HG03045 (cell line): ENCODE data around the gene KMT5C.
"Not testable (repeated sequence)": the region's sequence is repeated elsewhere in the genome, so short reads cannot be mapped to it uniquely, and the experiment has no call there.

Experiments used
- ATAC-seq: cut with Tn5 transposase; IDR thresholded peaks from one replicate; pipeline ENCODE4 v1.9.1; 2021; ENCODE audit warnings: mild to moderate bottlenecking, moderate library complexity; ENCODE audit not compliant: unreplicated experiment

Gene KMT5C

DNA sequence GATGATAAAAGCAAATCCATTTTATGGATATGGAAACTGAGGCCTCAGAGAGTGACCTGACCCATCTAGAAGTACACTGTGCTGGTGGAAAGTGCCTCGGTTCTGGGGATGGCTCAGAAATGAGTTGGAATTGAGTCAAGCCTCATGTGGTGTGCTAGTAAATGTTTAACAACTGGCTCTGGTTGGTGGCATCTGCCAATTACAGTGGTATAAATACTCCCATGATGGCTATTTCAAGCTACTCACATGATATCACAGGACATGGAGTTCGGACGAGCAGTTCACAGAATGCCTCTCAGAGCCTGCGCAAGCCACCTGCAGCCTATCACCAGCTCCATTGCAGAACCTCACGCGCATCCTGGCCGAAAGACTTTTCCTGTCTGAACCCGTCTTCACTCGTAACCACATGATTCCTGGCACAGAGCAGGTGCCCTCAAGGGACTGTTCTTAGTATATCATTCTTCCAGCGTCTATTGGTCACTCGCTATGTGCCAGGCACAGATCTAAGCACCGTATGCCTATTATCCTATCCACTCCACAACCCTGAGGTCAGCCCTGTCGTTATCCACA is 23.6 kb upstream of the KMT5C start:
- ATAC-seq, result no peak

DNA sequence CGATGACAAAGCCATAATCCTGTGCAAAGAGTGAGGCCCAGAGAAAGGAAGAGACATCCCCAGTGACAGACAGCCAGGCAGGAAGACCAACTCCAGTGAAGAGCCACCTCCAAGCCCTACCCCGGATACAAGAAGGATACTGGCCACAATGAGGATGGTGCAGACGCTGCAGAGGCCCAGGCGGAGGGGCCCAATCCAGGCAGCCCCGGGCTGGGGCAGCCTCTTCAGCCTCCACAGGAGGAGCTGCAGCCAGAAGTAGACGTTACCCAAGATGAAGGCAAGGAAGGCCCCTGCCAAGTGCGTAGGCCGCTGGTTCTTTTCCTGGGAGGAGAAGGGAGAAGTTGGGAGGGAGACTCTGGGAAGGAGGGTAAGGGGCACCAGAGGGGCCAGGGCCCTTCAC is 23.0 kb upstream of the KMT5C start:
- ATAC-seq, result no peak

DNA sequence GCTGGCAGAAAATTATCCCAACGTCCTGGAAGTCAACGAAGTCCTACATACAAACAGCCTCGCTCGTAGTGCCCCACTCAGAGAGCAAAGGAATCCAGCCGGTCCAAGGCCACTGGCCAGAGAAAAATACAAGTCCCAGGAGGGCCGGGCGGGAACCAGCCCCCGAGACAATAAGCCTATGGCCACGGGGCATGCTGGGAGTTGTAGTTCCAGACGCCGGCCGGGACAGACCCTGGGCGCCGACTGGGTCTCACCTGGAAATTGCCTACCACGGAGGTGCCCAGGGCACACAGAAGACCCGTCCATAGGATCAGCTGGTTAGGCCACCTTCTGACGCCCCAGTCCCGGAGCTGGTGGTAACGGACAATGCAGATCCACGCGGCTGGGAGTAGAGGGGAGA is 19.9 kb upstream of the KMT5C start:
- no peak for ATAC-seq

DNA sequence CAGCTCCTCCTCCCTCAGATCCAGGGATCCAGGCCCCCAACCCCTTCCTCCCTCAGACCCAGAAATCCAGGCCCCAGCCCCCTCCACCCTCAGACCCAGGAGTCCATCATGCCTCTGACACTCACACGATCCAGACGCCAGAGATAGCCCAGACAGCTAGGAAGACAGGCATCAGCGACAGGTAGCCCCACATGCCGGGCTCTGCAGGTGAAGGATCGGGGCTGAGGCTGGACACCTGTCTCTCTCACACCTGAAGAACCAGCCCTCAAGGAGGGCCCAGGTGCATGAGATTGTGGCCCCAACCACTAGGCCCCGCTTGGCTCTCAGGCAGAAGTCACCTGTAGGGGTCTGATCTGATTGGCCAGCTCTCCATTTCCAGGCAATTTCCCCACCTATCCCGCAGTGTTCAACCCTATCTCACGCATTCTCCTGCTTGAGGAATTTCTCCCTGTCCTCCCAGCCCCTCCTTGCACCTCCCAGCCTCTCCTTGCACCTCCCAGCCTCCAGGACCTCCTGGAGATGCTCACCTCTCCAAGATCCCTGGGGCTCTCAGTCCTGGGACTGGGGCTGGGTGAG is 18.7 kb upstream of the KMT5C start:
- ATAC-seq, result no peak

DNA sequence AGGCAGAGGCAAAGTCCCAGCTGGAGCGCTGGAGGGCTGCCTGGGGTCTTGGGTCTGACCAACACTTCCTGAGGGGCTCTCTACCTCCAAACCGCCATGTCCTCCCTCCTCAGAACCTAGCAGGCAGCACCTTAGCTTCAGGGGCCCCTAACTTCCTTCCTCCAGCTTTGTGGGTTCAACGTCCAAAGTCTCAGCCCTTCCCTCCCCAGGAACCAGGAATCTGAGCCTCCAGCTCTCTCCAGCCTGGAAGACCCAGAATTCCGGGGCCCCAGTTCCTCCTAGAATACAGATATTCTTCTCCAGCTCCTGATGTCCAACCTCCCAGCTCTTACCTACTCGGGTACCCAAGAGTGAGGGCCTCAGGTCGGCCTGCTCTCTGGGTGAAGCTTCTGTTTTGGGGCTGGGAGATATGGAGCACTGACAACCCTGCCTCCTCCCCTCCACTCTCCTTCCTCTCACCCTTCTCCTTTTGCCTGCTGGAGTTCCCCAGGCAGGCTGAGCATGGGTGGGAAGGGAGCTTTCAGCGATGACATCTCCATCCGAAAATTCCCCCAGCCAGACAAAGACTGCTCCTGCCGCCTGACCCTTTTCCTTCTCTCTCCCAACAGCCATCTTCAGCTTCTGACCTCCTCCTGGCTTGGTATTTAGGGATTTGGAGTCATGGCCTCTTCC is 18.1 kb upstream of the KMT5C start:
- no peak for ATAC-seq

DNA sequence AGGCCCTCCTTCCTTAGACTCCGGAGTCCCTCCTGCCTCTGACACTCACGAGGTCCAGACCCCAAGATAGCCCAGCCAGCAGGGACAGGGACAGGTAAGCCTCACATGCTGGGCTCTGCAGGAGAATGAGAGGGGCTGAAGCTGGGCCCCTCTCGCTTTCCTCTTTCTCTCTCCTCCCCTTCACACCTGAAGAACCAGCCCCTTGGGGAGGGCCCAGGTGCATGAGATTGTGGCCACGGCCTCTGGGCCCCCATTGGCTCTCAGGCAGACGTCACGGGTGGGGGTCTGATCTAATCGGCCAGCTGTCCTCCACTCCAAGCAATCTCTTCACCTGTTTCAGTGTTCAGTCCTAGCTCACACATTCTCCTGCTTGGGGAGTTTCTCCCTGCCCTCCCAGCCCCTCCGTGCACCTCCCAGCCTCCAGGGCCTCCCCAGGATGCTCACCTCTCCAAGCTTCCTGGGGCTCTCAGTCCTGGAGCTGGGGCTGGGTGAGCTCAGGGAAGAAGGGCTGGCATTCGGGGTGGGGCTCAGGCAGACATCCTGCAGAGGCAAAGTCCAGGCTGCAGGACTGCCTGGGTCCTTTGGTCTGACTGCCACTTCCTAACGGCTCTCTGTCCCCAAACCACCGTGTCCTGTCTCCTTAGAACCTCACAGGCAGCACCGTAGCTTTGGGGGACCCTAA is 17.3 kb upstream of the KMT5C start:
- no peak for ATAC-seq

DNA sequence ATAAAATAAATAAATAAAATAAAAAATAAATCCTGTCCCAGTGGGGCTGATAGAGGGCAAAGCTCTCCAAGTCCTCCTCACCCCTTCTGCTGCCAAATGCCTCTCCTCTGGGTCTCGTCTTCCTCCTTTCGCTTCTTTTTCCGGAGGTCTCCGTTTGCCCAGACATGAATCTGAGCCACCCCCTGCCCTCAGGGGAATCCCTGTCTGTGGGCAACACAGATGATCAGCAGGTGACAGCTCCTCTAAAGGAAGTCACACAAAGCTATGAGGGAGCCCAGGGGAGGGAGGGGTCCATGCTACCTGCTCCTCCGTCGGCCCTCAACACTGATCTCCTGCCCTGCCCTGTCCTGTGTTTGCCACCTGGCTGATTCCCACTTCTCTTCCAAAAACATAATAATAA is 15.0 kb upstream of the KMT5C start:
- ATAC-seq, result no peak

DNA sequence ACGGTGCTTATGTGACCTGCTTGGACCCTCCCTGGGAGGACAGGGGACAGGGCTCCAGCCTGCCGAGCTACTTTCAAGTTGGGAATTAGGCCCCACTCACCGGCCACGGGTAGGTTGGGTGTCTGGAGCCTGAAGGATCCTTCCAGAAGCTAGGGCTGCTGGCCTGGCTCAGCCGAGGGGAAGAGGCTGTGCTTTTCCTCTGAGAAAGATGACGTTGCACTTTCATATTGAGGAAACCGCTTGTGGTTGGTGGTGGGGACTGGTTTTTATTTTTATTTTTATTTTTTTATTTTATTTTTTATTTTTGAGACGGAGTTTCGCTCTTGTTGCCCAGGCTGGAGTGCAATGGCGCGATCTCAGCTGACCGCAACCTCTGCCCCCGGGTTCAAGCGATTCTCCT is 14.5 kb upstream of the KMT5C start, which contains the start of gene TMEM150B:
Gene TMEM150B, minus strand, starts transcription at position 170 of the 400 bp plus-strand sequence. CDS start 4,305 bp downstream, outside the sequence.
- no peak for ATAC-seq

DNA sequence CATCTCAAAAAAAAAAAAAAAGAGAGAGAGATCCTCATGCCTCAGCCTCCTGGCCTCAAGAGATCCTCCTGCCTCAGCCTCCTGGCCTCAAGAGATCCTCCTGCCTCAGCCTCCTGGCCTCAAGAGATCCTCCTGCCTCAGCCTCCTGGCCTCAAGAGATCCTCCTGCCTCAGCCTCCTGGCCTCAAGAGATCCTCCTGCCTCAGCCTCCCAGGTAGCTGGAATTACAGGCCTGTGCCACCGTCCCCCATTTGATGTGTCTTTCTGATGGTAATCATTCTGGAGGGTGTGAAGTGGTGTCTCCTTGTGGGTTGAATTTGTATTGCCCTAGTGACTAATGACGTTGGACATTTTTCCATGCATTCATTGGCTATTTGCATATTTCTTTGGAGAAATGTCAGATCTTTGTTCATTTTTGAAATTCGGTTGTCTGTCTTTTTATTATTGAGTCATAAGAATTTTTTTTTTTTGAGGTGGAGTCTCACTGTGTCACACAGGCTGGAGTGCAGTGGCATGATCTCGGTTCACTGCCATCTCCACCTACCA is 10.8 kb upstream of the KMT5C start:
- ATAC-seq, result not testable (repeated sequence)

DNA sequence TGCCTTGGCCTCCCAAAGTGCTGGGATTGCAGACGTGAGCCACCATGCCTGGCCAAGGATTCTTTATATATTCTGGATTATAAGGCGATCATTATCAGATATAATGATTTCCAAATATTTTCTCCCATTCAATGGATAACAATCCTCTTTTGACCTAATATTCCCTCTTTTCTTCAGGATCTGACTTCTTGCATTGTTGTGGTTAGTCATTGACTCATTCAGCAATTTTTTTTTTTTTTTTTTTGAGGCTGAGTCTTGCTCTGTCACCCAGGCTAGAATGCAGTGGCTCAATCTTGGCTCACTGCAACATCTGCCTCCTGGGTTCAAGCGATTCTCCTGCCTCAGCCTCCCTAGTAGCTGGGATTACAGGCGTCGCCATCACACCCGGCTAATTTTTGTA is 9.9 kb upstream of the KMT5C start:
- not testable (repeated sequence) for ATAC-seq

DNA sequence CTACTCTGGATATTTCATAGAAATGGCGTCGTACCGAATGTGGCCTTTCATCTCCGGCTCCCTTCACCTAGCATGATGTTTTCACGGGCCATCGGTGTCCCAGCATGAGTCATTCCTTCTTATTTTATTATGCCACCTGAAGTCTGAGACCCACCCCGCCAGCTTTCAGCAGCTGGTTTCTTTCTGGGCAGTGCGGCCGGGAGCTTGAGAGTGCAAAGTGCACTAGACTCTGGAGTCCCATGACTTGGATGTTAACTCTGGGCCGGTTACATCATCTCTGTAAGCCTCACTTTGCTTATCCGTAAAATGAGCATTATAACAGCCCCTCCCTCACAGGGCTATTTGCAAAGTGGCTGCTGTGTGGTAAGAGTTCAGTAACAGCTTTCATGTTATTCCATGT is 5.8 kb upstream of the KMT5C start:
- ATAC-seq, result no peak

DNA sequence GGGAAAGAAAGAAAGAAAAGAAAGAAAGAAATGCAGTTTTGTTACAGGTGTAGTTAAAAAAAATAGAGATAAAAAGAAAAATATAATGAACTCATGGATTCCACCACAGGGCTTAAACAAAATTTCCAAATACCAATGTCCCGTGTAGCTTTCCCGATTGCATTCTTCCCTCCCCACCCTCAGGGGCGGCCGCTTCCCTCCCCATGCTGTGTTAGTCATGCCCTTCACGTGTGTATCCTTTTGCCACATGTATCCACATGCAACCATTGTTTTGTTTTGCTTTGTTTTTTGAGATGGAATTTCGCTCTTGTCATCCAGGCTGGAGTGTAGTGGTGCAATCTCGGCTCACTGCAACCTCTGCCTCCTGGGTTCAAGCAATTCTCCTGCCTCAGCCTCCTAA is 3.6 kb upstream of the KMT5C start:
- no peak for ATAC-seq

DNA sequence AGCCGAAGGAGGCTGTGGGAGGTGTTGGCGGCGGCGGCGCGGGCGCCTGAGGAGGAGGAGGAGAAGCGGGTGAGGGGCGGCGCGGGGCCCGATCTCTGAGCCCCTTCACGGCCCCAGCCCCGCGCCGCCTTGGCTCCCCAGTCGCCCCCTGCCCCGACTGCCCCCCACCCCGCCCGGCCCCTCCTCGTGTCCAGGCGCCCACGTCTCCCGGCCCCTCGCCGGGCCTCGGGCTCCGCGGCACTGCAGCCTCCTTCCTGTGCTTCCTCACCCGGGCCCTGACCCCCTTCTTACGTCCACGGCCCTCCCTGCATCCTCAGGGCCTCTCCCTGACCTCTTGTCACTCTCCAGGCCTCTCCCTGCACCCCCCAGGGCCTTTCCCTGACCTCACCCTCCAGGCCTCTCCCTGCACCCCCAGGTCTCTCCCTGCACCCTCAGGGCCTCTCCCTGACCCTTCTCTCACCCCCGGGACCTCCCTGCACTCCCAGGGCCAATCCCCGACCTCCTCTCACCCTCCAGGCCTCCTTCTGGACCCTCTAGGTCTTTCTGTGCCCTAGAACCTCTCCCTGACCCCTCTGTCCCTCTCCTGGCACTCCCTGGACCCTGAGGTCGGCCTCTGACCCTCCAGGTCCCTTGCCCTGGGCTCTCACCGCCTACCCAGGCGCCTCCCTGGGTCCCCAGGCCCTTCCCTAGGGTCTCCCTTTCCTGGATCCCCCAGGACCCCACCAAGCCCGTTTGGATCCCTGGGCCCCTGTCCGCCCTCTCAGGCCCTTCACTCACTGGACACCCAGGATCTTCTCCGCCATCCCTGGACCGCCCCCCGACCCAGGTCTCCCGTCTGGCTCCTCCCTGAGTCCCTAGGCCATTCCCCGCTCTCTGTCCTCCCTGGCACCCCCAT is 460 bp downstream of the KMT5C start:
- ATAC-seq, result no peak

DNA sequence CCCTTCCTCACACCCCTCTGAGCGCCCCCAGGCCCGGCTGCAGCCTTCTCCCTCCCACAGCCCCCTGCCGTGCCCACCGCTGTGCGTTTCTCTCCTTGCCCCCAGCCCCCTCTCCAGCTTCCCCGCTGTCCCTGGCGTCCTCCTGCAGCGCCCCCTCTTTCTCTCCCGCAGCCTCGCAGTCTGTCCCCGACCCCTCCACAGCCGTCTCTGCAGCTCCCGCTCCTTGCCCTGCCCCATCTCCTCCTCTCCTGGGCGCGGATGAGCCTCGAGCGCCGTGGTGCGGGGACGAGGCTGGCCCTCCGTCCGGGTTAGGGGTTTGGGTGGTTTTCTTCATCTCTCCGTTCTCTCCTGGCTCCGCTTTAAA is 1.1 kb downstream of the KMT5C start:
- ATAC-seq, result no peak

DNA sequence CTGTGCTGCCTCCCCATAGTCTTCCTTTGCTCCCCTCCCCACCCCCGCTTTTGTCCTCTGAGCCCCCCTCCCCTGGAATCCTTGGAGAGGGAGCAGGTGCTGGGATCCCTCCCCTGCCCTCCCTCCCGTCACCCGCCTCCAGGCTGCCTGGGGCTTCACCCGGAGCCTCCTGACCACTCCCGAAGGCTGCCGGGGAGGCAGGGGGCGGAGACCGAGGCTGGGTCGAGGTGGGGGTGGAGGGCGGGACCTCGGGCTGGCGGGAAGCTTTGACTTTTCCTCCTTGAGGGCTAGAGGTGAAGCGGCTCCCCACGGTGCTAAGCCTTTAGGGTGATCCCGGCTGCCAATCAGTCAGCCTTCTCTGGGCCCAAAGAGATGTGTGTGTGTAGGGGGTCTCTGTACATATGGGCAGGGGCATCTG is 1.5 kb downstream of the KMT5C start:
- no peak for ATAC-seq

DNA sequence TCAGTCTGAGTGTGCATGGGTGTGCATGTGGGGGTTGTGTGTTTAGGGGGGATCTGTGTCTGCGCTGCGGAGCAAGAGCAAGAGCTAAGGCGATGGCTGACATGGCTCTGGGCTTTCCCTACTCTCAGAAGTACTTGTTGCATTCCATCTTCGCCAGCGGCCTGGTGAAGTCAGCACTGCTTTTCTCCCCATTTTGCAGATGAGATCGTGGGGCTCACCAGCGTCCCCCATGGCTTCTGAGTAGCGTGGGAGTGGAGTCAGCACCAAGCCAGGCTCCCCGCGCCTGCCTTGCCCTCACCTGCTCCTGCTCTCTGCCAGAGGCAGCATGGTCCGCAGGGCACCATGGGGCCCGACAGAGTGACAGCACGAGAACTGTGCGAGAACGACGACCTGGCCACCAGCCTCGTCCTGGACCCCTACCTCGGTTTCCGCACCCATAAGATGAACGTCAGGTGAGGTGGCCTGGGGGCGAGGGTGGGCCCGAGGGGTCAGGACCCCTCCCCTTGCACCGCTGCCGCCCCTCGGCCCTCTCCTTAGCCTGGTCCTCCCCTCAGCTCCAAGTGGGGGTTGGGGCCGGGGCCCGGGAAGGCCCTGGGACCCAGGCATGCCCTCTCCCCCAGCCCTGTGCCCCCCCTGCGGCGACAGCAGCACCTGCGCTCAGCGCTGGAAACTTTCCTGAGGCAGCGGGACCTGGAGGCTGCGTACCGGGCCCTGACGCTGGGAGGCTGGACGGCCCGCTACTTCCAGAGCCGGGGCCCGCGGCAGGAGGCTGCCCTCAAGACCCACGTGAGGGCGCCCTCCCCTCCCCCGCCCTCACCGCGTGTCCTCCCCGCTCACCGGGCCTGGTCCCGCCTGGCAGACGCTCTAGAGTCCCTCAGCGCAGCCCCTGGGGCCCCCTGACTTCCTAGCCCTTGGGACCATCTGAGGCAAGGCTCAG is 2.2 kb downstream of the KMT5C start:
- ATAC-seq, result no peak

DNA sequence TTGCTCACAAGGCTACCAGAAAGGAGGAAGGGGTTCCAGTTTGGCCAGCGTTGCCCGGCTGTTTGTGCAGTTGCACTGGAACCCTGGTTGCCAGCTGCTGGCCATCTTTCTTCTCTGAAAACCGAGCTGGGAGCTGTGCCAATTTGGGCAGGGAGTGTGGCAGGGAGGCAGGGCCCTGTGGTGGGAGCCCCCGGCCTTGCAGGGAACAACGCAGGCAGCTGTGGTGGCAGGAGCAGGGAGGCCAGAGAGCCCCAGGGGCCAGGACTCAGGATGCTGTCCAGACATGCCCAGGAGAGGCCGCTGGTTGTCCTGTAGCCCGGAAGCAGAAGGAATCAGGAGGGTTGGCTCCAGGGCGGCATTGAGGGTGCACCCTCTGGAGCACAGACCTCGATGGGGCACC is 4.8 kb downstream of the KMT5C start:
- ATAC-seq, result no peak

DNA sequence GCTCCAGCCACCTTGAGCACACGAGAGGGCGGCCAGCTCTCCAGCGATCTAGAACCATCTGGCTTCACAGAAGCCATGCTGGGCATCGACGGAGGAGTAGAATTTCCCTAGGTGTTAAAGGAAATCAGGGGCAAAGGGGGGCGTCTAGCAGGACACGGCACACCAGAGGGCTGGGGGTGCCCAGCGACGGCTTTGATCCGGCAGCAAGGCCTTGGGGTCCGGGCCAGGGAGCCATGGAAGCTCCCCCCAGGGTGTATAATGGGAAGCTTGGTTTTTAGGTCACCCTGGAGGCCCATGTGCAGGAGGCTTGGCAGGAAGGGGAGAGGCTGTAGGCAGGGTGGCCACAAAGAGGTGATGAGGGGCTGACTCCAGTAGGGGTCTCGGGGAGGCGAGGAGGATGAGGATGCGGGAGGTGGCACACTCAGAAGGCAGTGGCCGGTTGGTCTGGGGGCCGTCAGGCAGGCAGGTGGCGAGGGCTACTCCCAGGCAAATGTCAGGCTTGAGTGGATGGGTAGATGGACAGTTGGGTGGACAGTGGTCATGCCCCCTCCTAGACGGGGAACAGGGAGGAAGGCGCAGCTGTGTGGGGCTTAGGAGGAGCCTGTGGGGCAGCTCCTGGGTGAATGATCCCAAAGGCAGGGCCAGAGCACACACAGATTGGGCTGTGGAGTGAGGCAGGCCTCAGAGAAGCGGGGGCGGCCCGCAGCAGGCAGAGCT is 5.6 kb downstream of the KMT5C start:
- no peak for ATAC-seq
